ENCODE data around the gene DUSP14.

Gene DUSP14

GRCh38 chr17:37517881-37518280 lies 28.2 kb downstream of the DUSP14 start:
- DNase-seq: no peak

GRCh38 chr17:37518826-37519225 lies 29.1 kb downstream of the DUSP14 start:
- DNase-seq: no peak

- no peak for DNase-seq
These were observed 29.7 kb downstream of the DUSP14 start for GRCh38 chr17:37519251-37519985.

- DNase-seq: no peak
These were observed 30.5 kb downstream of the DUSP14 start for GRCh38 chr17:37520174-37520573.

- DNase-seq: no peak
These were observed 32.1 kb downstream of the DUSP14 start for GRCh38 chr17:37521821-37522220.

- DNase-seq: no peak
These were observed 34.1 kb downstream of the DUSP14 start for GRCh38 chr17:37523715-37524219.

- no peak for DNase-seq
These were observed 37.7 kb downstream of the DUSP14 start for GRCh38 chr17:37527249-37527851.

GRCh38 chr17:37530420-37530819 lies 40.7 kb downstream of the DUSP14 start:
- DNase-seq: no peak

- DNase-seq: no peak
These were observed 43.1 kb downstream of the DUSP14 start for GRCh38 chr17:37532756-37533155.

- DNase-seq: no peak
These were observed 46.2 kb downstream of the DUSP14 start for GRCh38 chr17:37535906-37536305.

- no peak for DNase-seq
These were observed 49.4 kb downstream of the DUSP14 start for GRCh38 chr17:37538981-37539659.

GRCh38 chr17:37541880-37542660 lies 52.4 kb downstream of the DUSP14 start:
- no peak for DNase-seq

- DNase-seq: no peak
These were observed 54.0 kb downstream of the DUSP14 start for GRCh38 chr17:37543637-37544052.

- no peak for DNase-seq
These were observed 55.8 kb downstream of the DUSP14 start for GRCh38 chr17:37545486-37545885.

- DNase-seq: no peak
These were observed 56.6 kb downstream of the DUSP14 start for GRCh38 chr17:37546302-37546701.

- DNase-seq: no peak
These were observed 58.3 kb downstream of the DUSP14 start for GRCh38 chr17:37547986-37548385.

- no peak for DNase-seq
These were observed 62.1 kb downstream of the DUSP14 start for GRCh38 chr17:37551788-37552187.

- DNase-seq: no peak
These were observed 63.8 kb downstream of the DUSP14 start for GRCh38 chr17:37553401-37553966.

GRCh38 chr17:37555386-37555785 lies 65.7 kb downstream of the DUSP14 start:
- no peak for DNase-seq

- DNase-seq: no peak
These were observed 67.8 kb downstream of the DUSP14 start for GRCh38 chr17:37557482-37557881.

GRCh38 chr17:37558299-37558698 lies 68.6 kb downstream of the DUSP14 start:
- DNase-seq: no peak

- DNase-seq: no peak
These were observed 72.5 kb downstream of the DUSP14 start for GRCh38 chr17:37562016-37562745.
